Spleen (tissue), 11 donors: ENCODE data around the gene ADCY2. TPM values are rescaled to one million over a fixed set of nuclear protein-coding genes. Genes with fewer than 3 reads are reported as not detected.

Source experiments
- DNase-seq: peaks from one replicate; pipeline ENCODE4 v3.0.0-alpha.2; 2020
- H3K27ac ChIP-seq, 8 donors: fragments of 200-600 bp; sonication (generic) in 7 of 8; 1 replicate in 4 of 8; 2 replicates in 4 of 8; pipeline versions ENCODE4 v1.5.0 to v1.8.0; 2016 to 2021; ENCODE audit warnings: inconsistent platforms in 4 of 8, mild to moderate bottlenecking in 4 of 8, moderate library complexity in 1 of 8
- H3K27me3 ChIP-seq, 7 donors: fragments of 200-600 bp; sonication (generic) in 6 of 7; replicated peaks in 1 of 7; 1 replicate in 4 of 7; 2 replicates in 3 of 7; pipeline versions ENCODE4 v1.5.0 to v1.8.0; 2016 to 2021; ENCODE audit warnings: inconsistent platforms in 3 of 7, mild to moderate bottlenecking in 1 of 7
- H3K36me3 ChIP-seq, 6 donors: fragments of 200-600 bp; sonication (generic) in 5 of 6; 1 replicate in 4 of 6; 2 replicates in 2 of 6; pipeline versions ENCODE4 v1.5.0 to v1.8.0; 2016 to 2021; ENCODE audit warnings: inconsistent platforms in 2 of 6
- H3K4me1 ChIP-seq, 6 donors: fragments of 200-600 bp; sonication (generic) in 5 of 6; 1 replicate in 3 of 6; 2 replicates in 3 of 6; pipeline versions ENCODE4 v1.5.0 to v1.8.0; 2016 to 2021; ENCODE audit warnings: inconsistent platforms in 3 of 6
- H3K4me3 ChIP-seq, 8 donors: fragments of 200-600 bp; sonication (generic) in 7 of 8; 1 replicate in 4 of 8; 2 replicates in 4 of 8; pipeline versions ENCODE4 v1.5.0 to v1.8.0; 2016 to 2021; ENCODE audit warnings: inconsistent platforms in 4 of 8, mild to moderate bottlenecking in 4 of 8, moderate library complexity in 2 of 8
- H3K9me3 ChIP-seq, 8 donors: fragments of 200-600 bp; sonication (generic) in 7 of 8; 1 replicate in 4 of 8; 2 replicates in 4 of 8; pipeline versions ENCODE4 v1.5.0 to v1.8.0; 2016 to 2021; ENCODE audit warnings: inconsistent platforms in 4 of 8
- CTCF ChIP-seq, 11 experiments: fragments of 200-600 bp in 7 of 11; fragments of 450-650 bp in 4 of 11; sonication (generic) in 4 of 11; IDR thresholded peaks in 8 of 11; conservative IDR thresholded peaks in 3 of 11; 1 replicate in 7 of 11; 2 replicates in 4 of 11; pipeline versions ENCODE4 v1.4.0 to v1.8.0; 2016 to 2021; ENCODE audit warnings: antibody characterized with exemption in 11 of 11, inconsistent platforms in 4 of 11, mild to moderate bottlenecking in 1 of 11
- POLR2A ChIP-seq, 3 donors: fragments of 450-650 bp; IDR thresholded peaks; one replicate each; pipeline ENCODE4 v1.5.1; 2017; ENCODE audit warnings: antibody characterized with exemption in 3 of 3, mild to moderate bottlenecking in 1 of 3
- POLR2AphosphoS5 ChIP-seq, 3 donors: sonication (generic); formaldehyde crosslinking; IDR thresholded peaks; one replicate each; pipeline ENCODE4 v1.5.1; 2017; ENCODE audit warnings: antibody characterized with exemption in 3 of 3
- intact Hi-C: fragments of 100-400 bp; cut with DNase I; formaldehyde crosslinking; loops from one replicate; pipeline ENCODE4 v1.15.0; 2023; ENCODE audit warnings: low total_unique reads
- polyA plus RNA-seq, 3 donors: library from polyadenylated mRNA; stranded (reverse); fragments of 200-250 nt; gene quantifications; one replicate each; pipeline ENCODE4 v1.2.1, GENCODE V29; 2013
- total RNA-seq, 7 donors: library from RNA; depleted of rRNA in 3 of 7; stranded (reverse); fragments of >200 nt in 3 of 7; fragmentation: NEBNext Ultra II Directional in 4 of 7; extraction: Animal tissue kit (Norgen Biotek cat#: 25700) in 4 of 7; gene quantifications; one replicate each; pipeline versions ENCODE4 v1.1.0 to v1.2.1, GENCODE V29; 2016 to 2021
- donor health status: healthy with polysubstance abuse.
- donor health status: DM: no; HTN: no; CAD: no; lungs with moderate emphysema.
- donor health status: DM: no; HTN: no; CAD: no.
- donor health status: Bipolar disorder and iron deficiency.
- donor health status: healthy.
- donor health status: DM: no; HTN: no; CAD: no.
- donor health status: DM: yes; HTN: yes; CAD: no.

Gene ADCY2
- total and polyA plus RNA-seq, 10 donors = 0.02 to 1.5 (median 0.18) TPM

GRCh38 chr5:7878381-7878873, 482.5 kb downstream of the ADCY2 start:
- Histone ChIP-seq H3K27ac (peak overlapping the region in 4 of 8 donors; percentile 74 to 80 (median 76)), H3K36me3 (peaks cover 2 to 100% (median 65%) of the 10 kb centered on the region in 6 donors)
- intact Hi-C loops = no loop called here

More at GRCh38 chr5:7878381-7878873, 482.5 kb downstream of the ADCY2 start:
- no peak for DNase-seq
- H3K4me3 ChIP-seq = no peak overlapping the region
- peaks cover 0 to 63% (median 15%) of the 10 kb centered on the region in 6 donors for H3K4me1 ChIP-seq
- no peaks in the 10 kb centered on the region for H3K9me3 ChIP-seq
- TF ChIP-seq CTCF (IDR thresholded peaks at IDR 0.05 in 8 of 11, conservative IDR thresholded peaks at IDR 0.05 in 3 of 11) (no peak), POLR2AphosphoS5 (IDR thresholded peaks at IDR 0.05) (no peak), POLR2A (IDR thresholded peaks at IDR 0.05) (no peak)
- H3K27me3 ChIP-seq = no peaks in the 10 kb centered on the region
